Loucy (cell line): Measurements from ENCODE around the gene GLRA1.

ENCODE experiments used
- H2AFZ ChIP-seq: fragments of 200-600 bp; sonication (generic); 2 replicates; pipeline ENCODE4 v1.6.0; 2016; ENCODE audit warnings: antibody characterized with exemption, mild to moderate bottlenecking, low read length, moderate library complexity
- H3F3A ChIP-seq: fragments of 200-600 bp; 2 replicates; pipeline ENCODE4 v1.6.0; 2016; ENCODE audit warnings: antibody characterized with exemption, low read depth, mild to moderate bottlenecking
- H3K27me3 ChIP-seq: fragments of 200-600 bp; sonication (generic); 2 replicates; pipeline ENCODE4 v1.6.1; 2014; ENCODE audit warnings: low read length, mild to moderate bottlenecking; ENCODE audit not compliant: insufficient read depth, poor library complexity, severe bottlenecking
- H3K36me3 ChIP-seq: fragments of 200-600 bp; sonication (generic); 2 replicates; pipeline ENCODE4 v1.6.1; 2016; ENCODE audit warnings: low read length; ENCODE audit not compliant: insufficient read depth
- H3K4me1 ChIP-seq: fragments of 200-600 bp; sonication (generic); 2 replicates; pipeline ENCODE4 v1.5.1; 2014; ENCODE audit warnings: low read length, mild to moderate bottlenecking; ENCODE audit not compliant: insufficient read depth, poor library complexity, severe bottlenecking
- H3K4me2 ChIP-seq: fragments of 200-600 bp; sonication (generic); 2 replicates; pipeline ENCODE4 v1.6.0; 2014; ENCODE audit warnings: antibody characterized with exemption, low read length, low read depth, mild to moderate bottlenecking; ENCODE audit not compliant: poor library complexity, severe bottlenecking
- H3K4me3 ChIP-seq: fragments of 200-600 bp; sonication (generic); 2 replicates; pipeline ENCODE4 v1.5.1; 2014; ENCODE audit warnings: low read length, mild to moderate bottlenecking, mixed read lengths; ENCODE audit not compliant: poor library complexity, severe bottlenecking
- H3K79me2 ChIP-seq: fragments of 200-600 bp; sonication (generic); 2 replicates; pipeline ENCODE4 v1.6.1; 2014; ENCODE audit warnings: low read length; ENCODE audit not compliant: insufficient read depth
- H3K9ac ChIP-seq: fragments of 200-600 bp; sonication (generic); 2 replicates; pipeline ENCODE4 v1.6.0; 2014; ENCODE audit warnings: mild to moderate bottlenecking, low read depth, low read length, moderate library complexity; ENCODE audit not compliant: poor library complexity, severe bottlenecking
- H3K9me2 ChIP-seq: fragments of 200-600 bp; sonication (generic); replicated peaks from 2 replicates; pipeline ENCODE4 v1.6.1; 2016; ENCODE audit warnings: low read depth, low read length, mixed read lengths
- H3K9me3 ChIP-seq: fragments of 200-600 bp; sonication (generic); 2 replicates; pipeline ENCODE4 v1.6.1; 2014; ENCODE audit warnings: mild to moderate bottlenecking, antibody characterized with exemption, low read length, low read depth; ENCODE audit not compliant: insufficient read depth
- H4K20me1 ChIP-seq: fragments of 200-600 bp; sonication (generic); 2 replicates; pipeline ENCODE4 v1.6.0; 2014; ENCODE audit warnings: antibody characterized with exemption, low read length, mild to moderate bottlenecking; ENCODE audit not compliant: insufficient read depth, poor library complexity, severe bottlenecking
- EZH2phosphoT487 ChIP-seq: fragments of 200-600 bp; IDR thresholded peaks from 2 replicates; pipeline ENCODE4 v1.6.1; 2018; ENCODE audit warnings: antibody characterized with exemption, mild to moderate bottlenecking, moderate library complexity, borderline replicate concordance
- TF ChIP-seq, protein P1 (sequence below): fragments of 200-600 bp; sonication (generic); conservative IDR thresholded peaks from 2 replicates; pipeline ENCODE4 v1.5.1; 2014; ENCODE audit warnings: mild to moderate bottlenecking, antibody characterized with exemption, low read length

GLRA1 gene

GRCh38 chr5:151870820-151871219, 53.8 kb downstream of the GLRA1 start:
- Histone ChIP-seq H3K4me1 (no peaks in the 10 kb centered on the region), H3K9me2 (no peaks in the 10 kb centered on the region), H2AFZ (no peak overlapping the region), H3K9ac (no peak overlapping the region), H3K9me3 (no peaks in the 10 kb centered on the region), H3F3A (no peaks in the 10 kb centered on the region), H3K79me2 (no peaks in the 10 kb centered on the region), H4K20me1 (no peaks in the 10 kb centered on the region), H3K27me3 (no peaks in the 10 kb centered on the region), H3K4me3 (no peak overlapping the region), H3K36me3 (no peaks in the 10 kb centered on the region), H3K4me2 (no peak overlapping the region)
- TF ChIP-seq EZH2phosphoT487: no peak
- TF ChIP-seq, protein P1, sequence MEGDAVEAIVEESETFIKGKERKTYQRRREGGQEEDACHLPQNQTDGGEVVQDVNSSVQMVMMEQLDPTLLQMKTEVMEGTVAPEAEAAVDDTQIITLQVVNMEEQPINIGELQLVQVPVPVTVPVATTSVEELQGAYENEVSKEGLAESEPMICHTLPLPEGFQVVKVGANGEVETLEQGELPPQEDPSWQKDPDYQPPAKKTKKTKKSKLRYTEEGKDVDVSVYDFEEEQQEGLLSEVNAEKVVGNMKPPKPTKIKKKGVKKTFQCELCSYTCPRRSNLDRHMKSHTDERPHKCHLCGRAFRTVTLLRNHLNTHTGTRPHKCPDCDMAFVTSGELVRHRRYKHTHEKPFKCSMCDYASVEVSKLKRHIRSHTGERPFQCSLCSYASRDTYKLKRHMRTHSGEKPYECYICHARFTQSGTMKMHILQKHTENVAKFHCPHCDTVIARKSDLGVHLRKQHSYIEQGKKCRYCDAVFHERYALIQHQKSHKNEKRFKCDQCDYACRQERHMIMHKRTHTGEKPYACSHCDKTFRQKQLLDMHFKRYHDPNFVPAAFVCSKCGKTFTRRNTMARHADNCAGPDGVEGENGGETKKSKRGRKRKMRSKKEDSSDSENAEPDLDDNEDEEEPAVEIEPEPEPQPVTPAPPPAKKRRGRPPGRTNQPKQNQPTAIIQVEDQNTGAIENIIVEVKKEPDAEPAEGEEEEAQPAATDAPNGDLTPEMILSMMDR: no peak

GRCh38 chr5:151870271-151870670, 54.4 kb downstream of the GLRA1 start:
- H2AFZ ChIP-seq: no peak overlapping the region
- TF ChIP-seq EZH2phosphoT487: no peak
- TF ChIP-seq, protein P1: no peak
- no peaks in the 10 kb centered on the region for H3K27me3 ChIP-seq
- H4K20me1 ChIP-seq: no peaks in the 10 kb centered on the region
- no peak overlapping the region for H3K4me3 ChIP-seq
- no peaks in the 10 kb centered on the region for H3K79me2 ChIP-seq
- no peaks in the 10 kb centered on the region for H3F3A ChIP-seq
- H3K4me2 ChIP-seq: no peak overlapping the region
- H3K4me1 ChIP-seq: no peaks in the 10 kb centered on the region
- no peaks in the 10 kb centered on the region for H3K36me3 ChIP-seq
- H3K9me2 ChIP-seq: no peaks in the 10 kb centered on the region
- H3K9me3 ChIP-seq: no peaks in the 10 kb centered on the region
- no peak overlapping the region for H3K9ac ChIP-seq

DNA sequence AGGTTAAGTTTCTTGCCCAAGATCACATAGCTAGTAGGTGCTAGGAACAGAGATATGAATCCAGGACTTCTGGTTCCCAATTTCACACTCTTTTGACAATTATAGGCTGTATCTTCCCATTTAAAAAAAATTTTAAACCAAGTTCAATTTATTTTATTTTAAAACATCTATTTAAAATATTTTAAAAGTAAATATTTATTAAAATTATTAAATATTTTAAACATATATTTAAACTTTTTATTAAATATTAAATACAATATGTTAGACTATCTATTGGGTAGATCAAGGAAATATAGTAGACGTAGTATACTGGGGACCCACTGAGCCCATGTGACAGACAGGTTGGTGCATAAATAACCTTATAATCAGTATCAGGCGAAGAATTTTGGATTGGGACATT, 54.8 kb downstream of the GLRA1 start:
- Histone ChIP-seq H3K36me3 (no peaks in the 10 kb centered on the region), H3F3A (no peaks in the 10 kb centered on the region), H4K20me1 (no peaks in the 10 kb centered on the region), H3K9me2 (no peaks in the 10 kb centered on the region), H3K9ac (no peak overlapping the region), H3K9me3 (no peaks in the 10 kb centered on the region), H3K4me3 (no peak overlapping the region), H3K4me2 (no peak overlapping the region), H3K79me2 (no peaks in the 10 kb centered on the region), H2AFZ (no peak overlapping the region), H3K4me1 (no peaks in the 10 kb centered on the region), H3K27me3 (no peaks in the 10 kb centered on the region)
- no peak for TF ChIP-seq EZH2phosphoT487
- TF ChIP-seq, protein P1: no peak
